ENCODE measurements around the gene MAP3K4. TPM values are rescaled to one million over a fixed set of nuclear protein-coding genes. Genes with fewer than 3 reads are reported as not detected.

Gene MAP3K4
- total RNA-seq, 1 experiment from 2014 or later = 69.8 TPM

GRCh38 chr6:160971171-160971570 is 20.4 kb upstream of the MAP3K4 start:
- ChIA-PET POLR2A (no interaction called here), CTCF (interaction anchor here (0.7 to 1.5 kb wide), 3 partner anchors 25 to 400 kb away, joined by 3 to 4 read pairs (median 4); no protein-coding TSS in a partner anchor)
- Mint-ChIP-seq H3K27me3 (ENCODE audit: low read depth) (no peaks in the 10 kb centered on the region; the same call in 1 of the 2 replicates), H3K4me1 (peaks cover 29% of the 10 kb centered on the region), H3K9me3 (peaks cover 6% of the 10 kb centered on the region), H3K4me3 (no peak overlapping the region), H3K36me3 (peaks cover under 1% of the 10 kb centered on the region), H3K27ac (no peak overlapping the region)
- no peak for TF ChIP-seq ZBTB43 (CRISPR knock-in tag; IDR thresholded peaks at IDR 0.05)
- TF ChIP-seq CTCF (IDR thresholded peaks at IDR 0.05) = no peak
- no peak for TF ChIP-seq JUN (CRISPR knock-in tag; IDR thresholded peaks at IDR 0.05)
- no peak for TF ChIP-seq CREB1 (CRISPR knock-in tag; IDR thresholded peaks at IDR 0.05)
- no peak for TF ChIP-seq EMX1 (CRISPR knock-in tag; IDR thresholded peaks at IDR 0.05)
- no peak for TF ChIP-seq ZNF263 (CRISPR knock-in tag; IDR thresholded peaks at IDR 0.05; ENCODE audit: low read depth)
- TF ChIP-seq TP53 (CRISPR knock-in tag; IDR thresholded peaks at IDR 0.05) = no peak
- no peak for TF ChIP-seq NR2C2 (CRISPR knock-in tag; IDR thresholded peaks at IDR 0.05)
- no peak for TF ChIP-seq ESRRA (CRISPR knock-in tag; IDR thresholded peaks at IDR 0.05; ENCODE audit: borderline replicate concordance)
- DNase-seq (ENCODE audit: low spot score) (no peak), ATAC-seq (no peak)

- H3K27ac Mint-ChIP-seq = no peak overlapping the region
- peaks cover 34% of the 10 kb centered on the region for H3K4me1 Mint-ChIP-seq
- POLR2A ChIA-PET = no interaction called here
- TF ChIP-seq TEAD1 (CRISPR knock-in tag; IDR thresholded peaks at IDR 0.05) (no peak), ZBTB43 (CRISPR knock-in tag; IDR thresholded peaks at IDR 0.05) (no peak), IRF2 (CRISPR knock-in tag; IDR thresholded peaks at IDR 0.05; ENCODE audit: borderline replicate concordance, low read depth) (no peak), MXD4 (CRISPR knock-in tag; IDR thresholded peaks at IDR 0.05; ENCODE audit: borderline replicate concordance) (no peak), TEAD4 (CRISPR knock-in tag; IDR thresholded peaks at IDR 0.05) (no peak), ZNF671 (CRISPR knock-in tag; IDR thresholded peaks at IDR 0.05) (no peak), NR1H2 (CRISPR knock-in tag; IDR thresholded peaks at IDR 0.05) (no peak), ZNF263 (CRISPR knock-in tag; IDR thresholded peaks at IDR 0.05; ENCODE audit: low read depth) (no peak), OVOL2 (CRISPR knock-in tag; IDR thresholded peaks at IDR 0.05; ENCODE audit: borderline replicate concordance) (no peak), ELF4 (CRISPR knock-in tag; IDR thresholded peaks at IDR 0.05; ENCODE audit: low read depth) (no peak), MAX (CRISPR knock-in tag; IDR thresholded peaks at IDR 0.05) (no peak), GABPB1 (CRISPR knock-in tag; IDR thresholded peaks at IDR 0.05) (no peak), CTCF (IDR thresholded peaks at IDR 0.05) (no peak), FOXJ3 (CRISPR knock-in tag; IDR thresholded peaks at IDR 0.05; ENCODE audit: borderline replicate concordance) (no peak), MLX (CRISPR knock-in tag; IDR thresholded peaks at IDR 0.05) (no peak), USF1 (CRISPR knock-in tag; IDR thresholded peaks at IDR 0.05) (no peak), IRF1 (CRISPR knock-in tag; IDR thresholded peaks at IDR 0.05) (no peak), ESRRA (CRISPR knock-in tag; IDR thresholded peaks at IDR 0.05; ENCODE audit: borderline replicate concordance) (no peak), ZNF317 (CRISPR knock-in tag; IDR thresholded peaks at IDR 0.05; ENCODE audit: borderline replicate concordance, low read depth) (no peak), USF2 (CRISPR knock-in tag; IDR thresholded peaks at IDR 0.05) (no peak)
- no peak overlapping the region for H3K4me3 Mint-ChIP-seq
- ATAC-seq = no peak
- DNase-seq (ENCODE audit: low spot score) = no peak
- H3K36me3 Mint-ChIP-seq = peaks cover 8% of the 10 kb centered on the region
- CTCF ChIA-PET = interaction anchor here (0.7 to 1.5 kb wide), 4 partner anchors 24 to 399 kb away, joined by 3 to 4 read pairs (median 4); no protein-coding TSS in a partner anchor
- peaks cover 12% of the 10 kb centered on the region for H3K9me3 Mint-ChIP-seq
- H3K27me3 Mint-ChIP-seq (ENCODE audit: low read depth) = peaks cover 2% of the 10 kb centered on the region
These were observed 19.5 kb upstream of the MAP3K4 start for GRCh38 chr6:160972111-160972510.

Data from WTC11 (cell line).